Measurements from ENCODE around the gene VLDLR. TPM values are rescaled to one million over a fixed set of nuclear protein-coding genes. Genes with fewer than 3 reads are reported as not detected.

Gene VLDLR
- total RNA-seq, 1 experiment from 2014 or later = 2.1 TPM

DNA sequence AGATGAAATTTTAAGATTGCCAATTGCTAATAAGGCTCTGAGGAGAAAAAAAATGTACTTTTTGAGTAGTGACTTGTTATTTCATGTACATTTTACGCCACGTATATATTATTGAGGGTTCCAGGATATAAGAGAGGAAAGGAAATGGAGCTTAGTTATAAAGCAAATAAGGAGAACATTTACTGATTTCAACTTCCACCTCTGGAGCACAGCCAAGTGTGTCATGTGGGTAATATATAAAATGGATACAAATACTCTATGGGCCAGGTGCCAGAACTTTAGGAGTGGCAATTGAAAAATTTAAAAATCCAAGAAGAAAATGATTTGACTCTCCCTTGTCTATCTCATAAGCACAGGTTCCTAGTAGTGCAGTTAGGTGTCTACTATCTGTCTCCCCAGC is 45.0 kb upstream of the VLDLR start:
- Histone ChIP-seq H3K4me1 (ENCODE audit: control insufficient read depth, insufficient read depth, low read length) (no peaks in the 10 kb centered on the region), H3K27ac (ENCODE audit: low read length) (no peak overlapping the region), H3K27me3 (ENCODE audit: control insufficient read depth, insufficient read depth, low read length) (no peaks in the 10 kb centered on the region), H3K9me3 (ENCODE audit: control insufficient read depth, insufficient read depth, low read depth, low read length) (no peaks in the 10 kb centered on the region), H3K36me3 (ENCODE audit: control insufficient read depth, insufficient read depth, low read length) (no peaks in the 10 kb centered on the region), H3K4me3 (ENCODE audit: low read depth in 2 of 2, low read length in 2 of 2) (no peak overlapping the region)
- POLR2A ChIA-PET = no interaction called here
- TF ChIP-seq, protein P1, sequence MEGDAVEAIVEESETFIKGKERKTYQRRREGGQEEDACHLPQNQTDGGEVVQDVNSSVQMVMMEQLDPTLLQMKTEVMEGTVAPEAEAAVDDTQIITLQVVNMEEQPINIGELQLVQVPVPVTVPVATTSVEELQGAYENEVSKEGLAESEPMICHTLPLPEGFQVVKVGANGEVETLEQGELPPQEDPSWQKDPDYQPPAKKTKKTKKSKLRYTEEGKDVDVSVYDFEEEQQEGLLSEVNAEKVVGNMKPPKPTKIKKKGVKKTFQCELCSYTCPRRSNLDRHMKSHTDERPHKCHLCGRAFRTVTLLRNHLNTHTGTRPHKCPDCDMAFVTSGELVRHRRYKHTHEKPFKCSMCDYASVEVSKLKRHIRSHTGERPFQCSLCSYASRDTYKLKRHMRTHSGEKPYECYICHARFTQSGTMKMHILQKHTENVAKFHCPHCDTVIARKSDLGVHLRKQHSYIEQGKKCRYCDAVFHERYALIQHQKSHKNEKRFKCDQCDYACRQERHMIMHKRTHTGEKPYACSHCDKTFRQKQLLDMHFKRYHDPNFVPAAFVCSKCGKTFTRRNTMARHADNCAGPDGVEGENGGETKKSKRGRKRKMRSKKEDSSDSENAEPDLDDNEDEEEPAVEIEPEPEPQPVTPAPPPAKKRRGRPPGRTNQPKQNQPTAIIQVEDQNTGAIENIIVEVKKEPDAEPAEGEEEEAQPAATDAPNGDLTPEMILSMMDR (IDR thresholded peaks at IDR 0.05) = no peak
- TF ChIP-seq, protein P2, sequence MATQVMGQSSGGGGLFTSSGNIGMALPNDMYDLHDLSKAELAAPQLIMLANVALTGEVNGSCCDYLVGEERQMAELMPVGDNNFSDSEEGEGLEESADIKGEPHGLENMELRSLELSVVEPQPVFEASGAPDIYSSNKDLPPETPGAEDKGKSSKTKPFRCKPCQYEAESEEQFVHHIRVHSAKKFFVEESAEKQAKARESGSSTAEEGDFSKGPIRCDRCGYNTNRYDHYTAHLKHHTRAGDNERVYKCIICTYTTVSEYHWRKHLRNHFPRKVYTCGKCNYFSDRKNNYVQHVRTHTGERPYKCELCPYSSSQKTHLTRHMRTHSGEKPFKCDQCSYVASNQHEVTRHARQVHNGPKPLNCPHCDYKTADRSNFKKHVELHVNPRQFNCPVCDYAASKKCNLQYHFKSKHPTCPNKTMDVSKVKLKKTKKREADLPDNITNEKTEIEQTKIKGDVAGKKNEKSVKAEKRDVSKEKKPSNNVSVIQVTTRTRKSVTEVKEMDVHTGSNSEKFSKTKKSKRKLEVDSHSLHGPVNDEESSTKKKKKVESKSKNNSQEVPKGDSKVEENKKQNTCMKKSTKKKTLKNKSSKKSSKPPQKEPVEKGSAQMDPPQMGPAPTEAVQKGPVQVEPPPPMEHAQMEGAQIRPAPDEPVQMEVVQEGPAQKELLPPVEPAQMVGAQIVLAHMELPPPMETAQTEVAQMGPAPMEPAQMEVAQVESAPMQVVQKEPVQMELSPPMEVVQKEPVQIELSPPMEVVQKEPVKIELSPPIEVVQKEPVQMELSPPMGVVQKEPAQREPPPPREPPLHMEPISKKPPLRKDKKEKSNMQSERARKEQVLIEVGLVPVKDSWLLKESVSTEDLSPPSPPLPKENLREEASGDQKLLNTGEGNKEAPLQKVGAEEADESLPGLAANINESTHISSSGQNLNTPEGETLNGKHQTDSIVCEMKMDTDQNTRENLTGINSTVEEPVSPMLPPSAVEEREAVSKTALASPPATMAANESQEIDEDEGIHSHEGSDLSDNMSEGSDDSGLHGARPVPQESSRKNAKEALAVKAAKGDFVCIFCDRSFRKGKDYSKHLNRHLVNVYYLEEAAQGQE (IDR thresholded peaks at IDR 0.05; ENCODE audit: insufficient read depth in 1 of 2, low read depth in 2 of 2, low read length in 1 of 2) = no peak
- TF ChIP-seq POLR2AphosphoS5 (IDR thresholded peaks at IDR 0.05; ENCODE audit: low read depth, low read length) (no peak), TCF7L2 (IDR thresholded peaks at IDR 0.05; ENCODE audit: low read depth, low read length) (no peak), SIN3A (IDR thresholded peaks at IDR 0.05; ENCODE audit: borderline replicate concordance, insufficient read depth, low read depth, low read length) (no peak)
- DNase-seq (ENCODE audit: low read depth, low spot score) = no peak
- intact Hi-C loops (cut with micrococcal nuclease; ENCODE audit: unreplicated experiment) = no loop called here
- CTCF ChIA-PET = no interaction called here
- in situ Hi-C loops (cut with HindIII; ENCODE audit: low pct_unique_long_range_greater_than_20kb, low sequenced_read_pairs) = no loop called here
- BruUV-seq (replicated peaks) = no TSS peak
- ATAC-seq = no peak

DNA sequence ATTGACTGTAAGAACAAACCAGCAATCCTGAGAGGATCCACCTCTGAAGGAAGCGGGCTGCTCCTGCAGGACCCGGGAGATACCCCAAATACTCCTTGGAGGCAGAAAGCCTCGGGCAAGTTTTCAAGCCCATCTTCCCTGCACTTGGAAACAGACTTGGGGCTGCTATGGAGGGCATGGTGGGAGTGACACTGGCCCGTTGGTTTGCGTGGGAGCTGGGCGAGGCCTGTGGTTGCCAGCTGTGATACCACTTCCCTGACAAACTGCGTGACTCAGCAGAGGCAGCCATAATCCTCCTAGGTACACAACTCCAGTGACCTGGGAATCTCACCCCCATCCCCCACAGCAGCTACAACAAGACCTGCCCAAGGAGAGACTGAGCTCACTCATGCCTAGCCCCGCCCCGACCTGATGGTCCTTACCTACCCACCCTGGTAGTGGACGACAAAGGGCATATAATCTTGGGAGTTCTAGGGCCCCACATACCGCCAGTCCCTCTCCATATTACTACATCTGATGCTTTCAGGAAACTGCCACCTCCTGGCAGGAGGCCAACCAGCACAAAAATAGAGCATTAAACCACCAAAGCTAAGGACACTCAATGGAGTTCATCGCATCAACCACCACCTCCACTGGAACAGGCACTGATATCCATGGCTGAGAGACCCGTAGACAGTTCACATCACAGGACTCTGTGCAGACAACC is 38.1 kb upstream of the VLDLR start:
- intact Hi-C loops (cut with micrococcal nuclease; ENCODE audit: unreplicated experiment) (no loop called here), in situ Hi-C loops (cut with HindIII; ENCODE audit: low pct_unique_long_range_greater_than_20kb, low sequenced_read_pairs) (no loop called here)
- POLR2A ChIA-PET = no interaction called here
- no peaks in the 10 kb centered on the region for H3K27me3 ChIP-seq (ENCODE audit: control insufficient read depth, insufficient read depth, low read length)
- CTCF ChIA-PET = no interaction called here
- no peak for TF ChIP-seq TCF7L2 (IDR thresholded peaks at IDR 0.05; ENCODE audit: low read depth, low read length)
- TF ChIP-seq, protein P1 (IDR thresholded peaks at IDR 0.05) = no peak
- TF ChIP-seq, protein P2 (IDR thresholded peaks at IDR 0.05; ENCODE audit: insufficient read depth in 1 of 2, low read depth in 2 of 2, low read length in 1 of 2) = no peak
- TF ChIP-seq SIN3A (IDR thresholded peaks at IDR 0.05; ENCODE audit: borderline replicate concordance, insufficient read depth, low read depth, low read length) = no peak
- TF ChIP-seq POLR2AphosphoS5 (IDR thresholded peaks at IDR 0.05; ENCODE audit: low read depth, low read length) = no peak
- H3K9me3 ChIP-seq (ENCODE audit: control insufficient read depth, insufficient read depth, low read depth, low read length) = no peaks in the 10 kb centered on the region
- H3K27ac ChIP-seq (ENCODE audit: low read length) = no peak overlapping the region
- no peaks in the 10 kb centered on the region for H3K36me3 ChIP-seq (ENCODE audit: control insufficient read depth, insufficient read depth, low read length)
- H3K4me3 ChIP-seq (ENCODE audit: low read depth in 2 of 2, low read length in 2 of 2) = no peak overlapping the region
- DNase-seq (ENCODE audit: low read depth, low spot score) (no peak), ATAC-seq (no peak)
- no peaks in the 10 kb centered on the region for H3K4me1 ChIP-seq (ENCODE audit: control insufficient read depth, insufficient read depth, low read length)
- no TSS peak for BruUV-seq (replicated peaks)
